Measurements from ENCODE around the gene FBXL7. TPM values are rescaled to one million over a fixed set of nuclear protein-coding genes. Genes with fewer than 3 reads are reported as not detected.

Gene FBXL7
- total and polyA plus RNA-seq, 2 donors (not counting 3 experiments of a cell fraction or from before 2014, with no cell fraction given): 23.5 to 32.2 TPM

- CTCF ChIA-PET: interaction anchor here (1.3 kb wide), 1 partner anchor 34 kb away, joined by 3 read pairs; no protein-coding TSS in a partner anchor
- H3K9ac ChIP-seq (replicated peaks; ENCODE audit: extremely low read depth, insufficient read depth, low read length): no peak overlapping the region
- H3K4me1 ChIP-seq (ENCODE audit: control insufficient read depth, extremely low read depth, insufficient read depth, low read length): no peaks in the 10 kb centered on the region
- no peak for FAIRE-seq
- no peak overlapping the region for H3K4me3 ChIP-seq (replicated peaks in 1 of 3; ENCODE audit: insufficient read depth in 1 of 3, low read depth in 1 of 3, low read length in 3 of 3)
- H3K4me2 ChIP-seq (ENCODE audit: insufficient read depth, low read length): no peak overlapping the region
- H3K27ac ChIP-seq (ENCODE audit: insufficient read depth, low read depth, low read length): no peak overlapping the region
- no peak for DNase-seq (ENCODE audit: low read depth, low spot score)
- no TSS peak for BruUV-seq (replicated peaks)
- H4K20me1 ChIP-seq (replicated peaks; ENCODE audit: control insufficient read depth, extremely low read depth, insufficient read depth, low read length): peaks cover 5% of the 10 kb centered on the region
- H3K9me3 ChIP-seq (replicated peaks; ENCODE audit: control insufficient read depth, insufficient read depth, low read length): no peaks in the 10 kb centered on the region
- H2AFZ ChIP-seq (ENCODE audit: low read depth, low read length): no peak overlapping the region
- TF ChIP-seq MAX (IDR thresholded peaks at IDR 0.05; ENCODE audit: insufficient read depth, insufficient read length): no peak
- H3K79me2 ChIP-seq (ENCODE audit: control insufficient read depth, insufficient read depth, low read length): no peaks in the 10 kb centered on the region
- POLR2A ChIA-PET: no interaction called here
- H3K27me3 ChIP-seq (ENCODE audit: control insufficient read depth in 2 of 2, insufficient read depth in 2 of 2, low read length in 2 of 2): no peaks in the 10 kb centered on the region
- no peaks in the 10 kb centered on the region for H3K9me1 ChIP-seq (replicated peaks; ENCODE audit: control insufficient read depth, extremely low read depth, insufficient read depth, low read length)
- intact Hi-C loops (cut with micrococcal nuclease) (no loop called here), dilution Hi-C loops (cut with MboI; ENCODE audit: extremely low pct_ligation_motif_present, low sequenced_read_pairs) (no loop called here)
- no peaks in the 10 kb centered on the region for H3K36me3 ChIP-seq (ENCODE audit: control insufficient read depth in 2 of 2, extremely low read depth in 1 of 2, insufficient read depth in 2 of 2, low read length in 2 of 2)
Observed at GRCh38 chr5:15564523-15564922, 64.5 kb downstream of the FBXL7 start.

GRCh38 chr5:15564957-15565356 is 65.0 kb downstream of the FBXL7 start:
- Histone ChIP-seq H3K9me1 (replicated peaks; ENCODE audit: control insufficient read depth, extremely low read depth, insufficient read depth, low read length) (no peaks in the 10 kb centered on the region), H3K79me2 (ENCODE audit: control insufficient read depth, insufficient read depth, low read length) (no peaks in the 10 kb centered on the region), H2AFZ (ENCODE audit: low read depth, low read length) (no peak overlapping the region), H3K4me2 (ENCODE audit: insufficient read depth, low read length) (no peak overlapping the region), H3K9me3 (replicated peaks; ENCODE audit: control insufficient read depth, insufficient read depth, low read length) (no peaks in the 10 kb centered on the region), H3K9ac (replicated peaks; ENCODE audit: extremely low read depth, insufficient read depth, low read length) (no peak overlapping the region), H3K27ac (ENCODE audit: insufficient read depth, low read depth, low read length) (no peak overlapping the region), H3K4me1 (ENCODE audit: control insufficient read depth, extremely low read depth, insufficient read depth, low read length) (no peaks in the 10 kb centered on the region), H3K4me3 (replicated peaks in 1 of 3; ENCODE audit: insufficient read depth in 1 of 3, low read depth in 1 of 3, low read length in 3 of 3) (no peak overlapping the region), H3K27me3 (ENCODE audit: control insufficient read depth in 2 of 2, insufficient read depth in 2 of 2, low read length in 2 of 2) (no peaks in the 10 kb centered on the region), H4K20me1 (replicated peaks; ENCODE audit: control insufficient read depth, extremely low read depth, insufficient read depth, low read length) (peaks cover 5% of the 10 kb centered on the region), H3K36me3 (ENCODE audit: control insufficient read depth in 2 of 2, extremely low read depth in 1 of 2, insufficient read depth in 2 of 2, low read length in 2 of 2) (no peaks in the 10 kb centered on the region)
- no peak for DNase-seq (ENCODE audit: low read depth, low spot score)
- CTCF ChIA-PET: interaction anchor here (1.0 to 1.3 kb wide), 2 partner anchors 9 to 34 kb away, joined by 3 read pairs; no protein-coding TSS in a partner anchor
- intact Hi-C loops (cut with micrococcal nuclease) (no loop called here), dilution Hi-C loops (cut with MboI; ENCODE audit: extremely low pct_ligation_motif_present, low sequenced_read_pairs) (no loop called here)
- no peak for TF ChIP-seq POLR2A (IDR thresholded peaks at IDR 0.05; ENCODE audit: low read depth, low read length)
- no TSS peak for BruUV-seq (replicated peaks)
- POLR2A ChIA-PET: no interaction called here
- FAIRE-seq: no peak

Data from endothelial cell of umbilical vein (primary cell).